Measurements from ENCODE around the gene FAM181A.

FAM181A gene

DNA sequence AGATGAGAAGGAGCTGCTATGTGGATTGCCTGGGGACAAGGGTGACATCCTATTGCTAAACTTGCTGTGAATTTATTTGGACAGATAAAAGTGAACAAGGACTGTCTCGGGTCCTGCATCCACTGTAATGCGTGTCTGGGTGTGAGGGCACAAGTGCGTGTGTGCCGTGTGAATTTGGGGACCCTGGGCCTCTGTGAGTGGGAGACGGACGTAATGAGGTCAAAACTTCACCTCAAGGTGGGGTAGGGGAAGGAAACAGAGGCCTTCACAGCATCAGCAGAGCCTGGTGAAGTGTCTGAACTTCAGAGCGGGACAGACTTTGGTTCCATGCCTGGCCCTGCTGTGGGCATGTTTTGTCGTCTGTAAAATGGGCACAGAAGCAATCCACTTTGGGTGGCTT lies 34.5 kb downstream of the FAM181A start:
- no peak overlapping the region for H3K27ac ChIP-seq (ENCODE audit: low read depth, low read length)
- H2BK5ac ChIP-seq (ENCODE audit: low read depth, low read length, poor library complexity) = no peak overlapping the region
- no peaks in the 10 kb centered on the region for H3K79me2 ChIP-seq (ENCODE audit: control insufficient read depth, insufficient read depth, low read length, poor library complexity)
- no peak overlapping the region for H3K4me2 ChIP-seq (ENCODE audit: low read length)
- no peak overlapping the region for H2BK12ac ChIP-seq (ENCODE audit: low read length)
- H3K27me3 ChIP-seq (ENCODE audit: insufficient read depth, low read length) = no peaks in the 10 kb centered on the region
- no peaks in the 10 kb centered on the region for H3K9me3 ChIP-seq (ENCODE audit: insufficient read depth, low read depth, low read length)
- peaks cover 19 to 20% of the 10 kb centered on the region in 2 experiments for H3K4me1 ChIP-seq (ENCODE audit: control insufficient read depth in 1 of 2, insufficient read depth in 2 of 2, low read length in 2 of 2)
- no peak overlapping the region for H4K91ac ChIP-seq (ENCODE audit: low read depth, low read length)
- no peaks in the 10 kb centered on the region for H3K36me3 ChIP-seq (ENCODE audit: control insufficient read depth in 1 of 2, insufficient read depth in 2 of 2, low read length in 2 of 2)
- no peak overlapping the region for H2AK5ac ChIP-seq (ENCODE audit: low read length)
- no peak overlapping the region for H2AFZ ChIP-seq (ENCODE audit: insufficient read depth, low read length, poor library complexity)
- H2BK120ac ChIP-seq (ENCODE audit: insufficient read depth, low read length, poor library complexity) = no peak overlapping the region
- no peak overlapping the region for H4K12ac ChIP-seq (ENCODE audit: low read depth, low read length)
- no peak overlapping the region for H3K18ac ChIP-seq (ENCODE audit: low read length)
- DNase-seq = no peak
- H3K79me1 ChIP-seq (ENCODE audit: low read length) = peaks cover 6% of the 10 kb centered on the region
- H3K4me3 ChIP-seq (ENCODE audit: low read depth, low read length) = no peak overlapping the region
- no peak overlapping the region for H4K8ac ChIP-seq (ENCODE audit: low read depth, low read length)
- H3K23ac ChIP-seq (ENCODE audit: low read length) = no peak overlapping the region
- WGBS (ENCODE audit: extremely low coverage, insufficient coverage, insufficient read length) = no CpG with 5 or more reads among the region's 8 CpGs
- no peak overlapping the region for H3K4ac ChIP-seq (ENCODE audit: low read depth, low read length)
- H3K14ac ChIP-seq (ENCODE audit: low read length) = no peak overlapping the region
- H3K9ac ChIP-seq (ENCODE audit: low read length) = no peak overlapping the region

DNA sequence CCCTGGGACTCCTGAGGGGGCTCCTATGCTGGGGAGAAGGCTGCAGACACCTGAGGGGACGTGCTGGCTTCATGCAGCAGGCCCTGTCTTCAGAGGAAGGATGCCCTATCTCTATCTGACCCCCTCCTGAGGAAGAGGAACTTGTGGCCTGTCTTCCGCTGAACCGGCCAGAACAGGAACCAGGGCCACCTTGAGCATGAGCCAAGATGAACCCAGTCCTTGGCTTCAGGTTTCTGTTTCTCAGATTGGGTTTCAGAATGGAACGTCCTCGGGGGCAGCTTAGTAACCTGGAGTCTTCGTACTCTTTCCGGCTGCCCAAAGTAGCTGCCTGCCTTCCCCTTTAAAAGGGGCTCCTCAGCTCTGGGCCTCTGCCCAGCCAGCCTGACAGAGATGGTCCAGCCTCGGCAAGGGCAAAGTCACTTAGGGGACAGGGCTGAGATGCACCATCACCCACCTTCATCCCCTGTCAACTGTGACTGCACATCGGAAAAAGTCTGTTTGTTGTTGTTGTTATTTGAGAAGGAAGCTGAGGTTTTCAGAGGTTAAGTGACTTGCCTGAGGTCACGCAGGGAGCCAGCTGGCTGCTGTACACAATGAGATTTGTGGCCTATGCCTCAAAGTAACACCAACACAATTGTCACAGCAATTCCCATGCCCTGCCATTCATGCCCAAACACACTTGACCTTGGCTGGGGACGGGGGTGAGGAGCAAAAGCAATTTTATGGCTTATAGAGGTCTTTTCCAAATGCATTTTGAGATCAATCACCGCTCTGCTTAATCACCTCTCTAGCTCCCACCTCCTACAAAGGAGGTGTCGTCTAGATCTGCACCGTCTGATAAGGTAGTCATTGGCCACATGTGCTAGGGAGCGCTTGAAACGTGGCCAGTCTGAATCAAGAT lies 35.8 kb downstream of the FAM181A start:
- Histone ChIP-seq H2BK12ac (ENCODE audit: low read length) (no peak overlapping the region), H2BK120ac (ENCODE audit: insufficient read depth, low read length, poor library complexity) (no peak overlapping the region), H3K4me1 (ENCODE audit: control insufficient read depth in 1 of 2, insufficient read depth in 2 of 2, low read length in 2 of 2) (peaks cover 19% of the 10 kb centered on the region in 2 experiments), H3K4me2 (ENCODE audit: low read length) (no peak overlapping the region), H3K36me3 (ENCODE audit: control insufficient read depth in 1 of 2, insufficient read depth in 2 of 2, low read length in 2 of 2) (no peaks in the 10 kb centered on the region), H4K91ac (ENCODE audit: low read depth, low read length) (no peak overlapping the region), H4K12ac (ENCODE audit: low read depth, low read length) (no peak overlapping the region), H2BK5ac (ENCODE audit: low read depth, low read length, poor library complexity) (no peak overlapping the region), H3K27ac (ENCODE audit: low read depth, low read length) (no peak overlapping the region), H3K79me2 (ENCODE audit: control insufficient read depth, insufficient read depth, low read length, poor library complexity) (no peaks in the 10 kb centered on the region), H3K4ac (ENCODE audit: low read depth, low read length) (no peak overlapping the region), H2AK5ac (ENCODE audit: low read length) (no peak overlapping the region), H3K14ac (ENCODE audit: low read length) (no peak overlapping the region), H3K9me3 (ENCODE audit: insufficient read depth, low read depth, low read length) (no peaks in the 10 kb centered on the region), H3K18ac (ENCODE audit: low read length) (no peak overlapping the region), H3K4me3 (ENCODE audit: low read depth, low read length) (no peak overlapping the region), H4K8ac (ENCODE audit: low read depth, low read length) (no peak overlapping the region), H2AFZ (ENCODE audit: insufficient read depth, low read length, poor library complexity) (no peak overlapping the region), H3K9ac (ENCODE audit: low read length) (no peak overlapping the region), H3K27me3 (ENCODE audit: insufficient read depth, low read length) (no peaks in the 10 kb centered on the region), H3K79me1 (ENCODE audit: low read length) (peaks cover 6% of the 10 kb centered on the region), H3K23ac (ENCODE audit: low read length) (no peak overlapping the region)
- WGBS (ENCODE audit: extremely low coverage, insufficient coverage, insufficient read length) = no CpG with 5 or more reads among the region's 16 CpGs
- DNase-seq = no peak

DNA sequence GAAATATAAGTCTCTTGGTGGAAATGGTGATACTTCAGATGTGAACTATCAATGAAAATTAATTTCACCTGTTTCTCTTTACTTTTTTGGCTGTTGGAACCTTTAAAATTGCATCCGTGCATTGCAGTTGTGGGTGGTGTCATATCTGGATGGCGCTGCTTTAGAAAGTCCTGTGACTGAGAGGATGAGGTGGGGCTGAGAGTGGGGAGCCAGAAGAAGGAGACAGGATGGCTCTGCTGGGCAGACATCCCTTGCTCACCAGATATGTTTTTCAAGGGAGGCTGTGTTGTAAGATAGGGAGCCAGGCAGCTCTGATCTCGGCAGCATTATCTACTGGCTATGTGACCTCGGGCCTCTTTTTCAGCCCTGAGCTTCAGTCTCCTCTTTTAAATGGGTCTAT lies 36.5 kb downstream of the FAM181A start:
- Histone ChIP-seq H4K8ac (ENCODE audit: low read depth, low read length) (no peak overlapping the region), H4K12ac (ENCODE audit: low read depth, low read length) (no peak overlapping the region), H2BK12ac (ENCODE audit: low read length) (no peak overlapping the region), H2BK5ac (ENCODE audit: low read depth, low read length, poor library complexity) (no peak overlapping the region), H2AFZ (ENCODE audit: insufficient read depth, low read length, poor library complexity) (no peak overlapping the region), H3K14ac (ENCODE audit: low read length) (no peak overlapping the region), H3K4me2 (ENCODE audit: low read length) (no peak overlapping the region), H3K27ac (ENCODE audit: low read depth, low read length) (no peak overlapping the region), H3K36me3 (ENCODE audit: control insufficient read depth in 1 of 2, insufficient read depth in 2 of 2, low read length in 2 of 2) (no peaks in the 10 kb centered on the region), H3K9ac (ENCODE audit: low read length) (no peak overlapping the region), H2BK120ac (ENCODE audit: insufficient read depth, low read length, poor library complexity) (no peak overlapping the region), H3K4me3 (ENCODE audit: low read depth, low read length) (no peak overlapping the region), H3K79me2 (ENCODE audit: control insufficient read depth, insufficient read depth, low read length, poor library complexity) (no peaks in the 10 kb centered on the region), H2AK5ac (ENCODE audit: low read length) (no peak overlapping the region), H3K9me3 (ENCODE audit: insufficient read depth, low read depth, low read length) (no peaks in the 10 kb centered on the region), H3K27me3 (ENCODE audit: insufficient read depth, low read length) (no peaks in the 10 kb centered on the region), H4K91ac (ENCODE audit: low read depth, low read length) (no peak overlapping the region), H3K23ac (ENCODE audit: low read length) (no peak overlapping the region), H3K18ac (ENCODE audit: low read length) (no peak overlapping the region), H3K4ac (ENCODE audit: low read depth, low read length) (no peak overlapping the region), H3K4me1 (ENCODE audit: control insufficient read depth in 1 of 2, insufficient read depth in 2 of 2, low read length in 2 of 2) (peaks cover 14 to 16% of the 10 kb centered on the region in 2 experiments), H3K79me1 (ENCODE audit: low read length) (peaks cover 6% of the 10 kb centered on the region)
- DNase-seq = no peak
- WGBS (ENCODE audit: extremely low coverage, insufficient coverage, insufficient read length) = no CpG with 5 or more reads among the region's 4 CpGs

DNA sequence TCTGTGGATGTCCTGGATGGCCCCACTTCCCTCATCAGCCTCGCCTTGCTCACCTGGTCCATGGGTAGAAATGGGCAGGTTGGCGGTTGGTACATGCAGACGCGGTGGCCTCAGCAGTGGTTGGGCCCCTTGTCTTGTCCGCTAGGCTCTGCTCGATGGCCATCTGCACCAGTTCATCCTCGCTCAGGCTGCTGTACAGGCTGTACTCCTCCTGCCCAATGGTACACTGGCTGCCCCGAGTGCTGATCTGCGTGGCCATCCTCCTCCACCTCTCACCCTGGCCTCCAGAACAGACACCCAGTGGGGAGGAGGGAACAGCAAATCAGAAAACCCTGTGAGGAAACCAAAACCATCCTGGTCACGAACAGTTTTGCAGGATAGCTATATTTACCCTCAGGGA lies 37.1 kb downstream of the FAM181A start:
- Histone ChIP-seq H3K14ac (ENCODE audit: low read length) (no peak overlapping the region), H2BK120ac (ENCODE audit: insufficient read depth, low read length, poor library complexity) (no peak overlapping the region)

More for the DNA sequence above, 37.1 kb downstream of the FAM181A start:
- no peak for DNase-seq
- Histone ChIP-seq H3K23ac (ENCODE audit: low read length) (no peak overlapping the region), H3K27me3 (ENCODE audit: insufficient read depth, low read length) (no peaks in the 10 kb centered on the region), H3K36me3 (ENCODE audit: control insufficient read depth in 1 of 2, insufficient read depth in 2 of 2, low read length in 2 of 2) (no peaks in the 10 kb centered on the region), H2AFZ (ENCODE audit: insufficient read depth, low read length, poor library complexity) (no peak overlapping the region), H3K4me3 (ENCODE audit: low read depth, low read length) (no peak overlapping the region), H3K4ac (ENCODE audit: low read depth, low read length) (no peak overlapping the region), H3K4me1 (ENCODE audit: control insufficient read depth in 1 of 2, insufficient read depth in 2 of 2, low read length in 2 of 2) (peaks cover 9 to 14% of the 10 kb centered on the region in 2 experiments), H3K4me2 (ENCODE audit: low read length) (no peak overlapping the region), H4K12ac (ENCODE audit: low read depth, low read length) (no peak overlapping the region), H3K79me2 (ENCODE audit: control insufficient read depth, insufficient read depth, low read length, poor library complexity) (no peaks in the 10 kb centered on the region), H2BK12ac (ENCODE audit: low read length) (no peak overlapping the region), H3K9me3 (ENCODE audit: insufficient read depth, low read depth, low read length) (no peaks in the 10 kb centered on the region), H4K91ac (ENCODE audit: low read depth, low read length) (no peak overlapping the region), H2BK5ac (ENCODE audit: low read depth, low read length, poor library complexity) (no peak overlapping the region), H3K18ac (ENCODE audit: low read length) (no peak overlapping the region), H3K79me1 (ENCODE audit: low read length) (peaks cover 4% of the 10 kb centered on the region), H2AK5ac (ENCODE audit: low read length) (no peak overlapping the region), H3K27ac (ENCODE audit: low read depth, low read length) (no peak overlapping the region), H3K9ac (ENCODE audit: low read length) (no peak overlapping the region), H4K8ac (ENCODE audit: low read depth, low read length) (no peak overlapping the region)
- WGBS (ENCODE audit: extremely low coverage, insufficient coverage, insufficient read length) = no CpG with 5 or more reads among the region's 10 CpGs

Measured in trophoblast cell (in vitro differentiated cells and primary cell).